Measurements from ENCODE around the gene CCDC82.

- TF ChIP-seq, protein P1, sequence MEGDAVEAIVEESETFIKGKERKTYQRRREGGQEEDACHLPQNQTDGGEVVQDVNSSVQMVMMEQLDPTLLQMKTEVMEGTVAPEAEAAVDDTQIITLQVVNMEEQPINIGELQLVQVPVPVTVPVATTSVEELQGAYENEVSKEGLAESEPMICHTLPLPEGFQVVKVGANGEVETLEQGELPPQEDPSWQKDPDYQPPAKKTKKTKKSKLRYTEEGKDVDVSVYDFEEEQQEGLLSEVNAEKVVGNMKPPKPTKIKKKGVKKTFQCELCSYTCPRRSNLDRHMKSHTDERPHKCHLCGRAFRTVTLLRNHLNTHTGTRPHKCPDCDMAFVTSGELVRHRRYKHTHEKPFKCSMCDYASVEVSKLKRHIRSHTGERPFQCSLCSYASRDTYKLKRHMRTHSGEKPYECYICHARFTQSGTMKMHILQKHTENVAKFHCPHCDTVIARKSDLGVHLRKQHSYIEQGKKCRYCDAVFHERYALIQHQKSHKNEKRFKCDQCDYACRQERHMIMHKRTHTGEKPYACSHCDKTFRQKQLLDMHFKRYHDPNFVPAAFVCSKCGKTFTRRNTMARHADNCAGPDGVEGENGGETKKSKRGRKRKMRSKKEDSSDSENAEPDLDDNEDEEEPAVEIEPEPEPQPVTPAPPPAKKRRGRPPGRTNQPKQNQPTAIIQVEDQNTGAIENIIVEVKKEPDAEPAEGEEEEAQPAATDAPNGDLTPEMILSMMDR (IDR thresholded peaks at IDR 0.05; ENCODE audit: low read length), result no peak
- TF ChIP-seq EZH2 (IDR thresholded peaks at IDR 0.05; ENCODE audit: borderline replicate concordance, low read length), result no peak
Observed at GRCh38 chr11:96310236-96310635, 79.5 kb downstream of the CCDC82 start.
